ENCODE measurements around the gene PPP1R36. TPM values are rescaled to one million over a fixed set of nuclear protein-coding genes. Genes with fewer than 3 reads are reported as not detected.
"Not testable (repeated sequence)": the region's sequence is repeated elsewhere in the genome, so short reads cannot be mapped to it uniquely, and the experiment has no call there.

PPP1R36 gene
- polyA plus RNA-seq, 2 donors: 0.26 to 0.71 TPM

DNA sequence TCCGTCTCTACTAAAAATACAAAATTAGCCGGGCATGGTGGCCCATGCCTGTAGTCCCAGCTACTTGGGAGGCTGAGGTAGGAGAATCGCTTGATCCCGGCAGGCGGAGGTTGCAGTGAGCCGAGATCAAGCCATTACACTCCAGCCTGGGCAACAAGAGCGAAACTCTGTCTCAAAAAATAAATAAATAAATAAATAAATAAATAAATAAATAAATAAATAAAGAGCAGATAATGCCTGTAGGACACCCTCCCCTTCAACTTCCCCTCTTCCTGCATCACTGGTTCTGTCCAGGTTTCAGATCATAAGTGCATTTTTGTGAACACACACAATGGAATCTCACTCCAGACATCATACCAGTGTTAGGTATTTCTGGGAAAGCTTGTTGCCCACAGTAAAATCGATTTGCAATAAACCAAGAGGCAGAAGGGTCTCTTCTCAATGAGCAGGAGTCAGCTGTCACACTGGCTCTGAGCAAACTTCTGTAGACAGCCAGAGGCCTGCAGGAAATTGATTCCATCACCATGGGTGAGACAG, 68.2 kb downstream of the PPP1R36 start:
- not testable (repeated sequence) for H3K27me3 ChIP-seq (ENCODE audit: control insufficient read depth in 1 of 2, insufficient read depth in 2 of 2, low read length in 2 of 2); H3K9me3 ChIP-seq (ENCODE audit: control insufficient read depth in 2 of 2, insufficient read depth in 1 of 2, low read depth in 1 of 2, low read length in 1 of 2); H3K27ac ChIP-seq (ENCODE audit: low read depth in 2 of 2, low read length in 1 of 2); H3K4me1 ChIP-seq (ENCODE audit: control insufficient read depth in 2 of 2, insufficient read depth in 2 of 2, low read length in 1 of 2); H3K4me3 ChIP-seq (ENCODE audit: low read depth in 1 of 2, low read length in 2 of 2); H3K36me3 ChIP-seq (ENCODE audit: control insufficient read depth in 2 of 2, insufficient read depth in 2 of 2, low read length in 1 of 2)
- WGBS, 2 donors: 91 to 94% methylated on average over 8 of the region's 8 CpGs

DNA sequence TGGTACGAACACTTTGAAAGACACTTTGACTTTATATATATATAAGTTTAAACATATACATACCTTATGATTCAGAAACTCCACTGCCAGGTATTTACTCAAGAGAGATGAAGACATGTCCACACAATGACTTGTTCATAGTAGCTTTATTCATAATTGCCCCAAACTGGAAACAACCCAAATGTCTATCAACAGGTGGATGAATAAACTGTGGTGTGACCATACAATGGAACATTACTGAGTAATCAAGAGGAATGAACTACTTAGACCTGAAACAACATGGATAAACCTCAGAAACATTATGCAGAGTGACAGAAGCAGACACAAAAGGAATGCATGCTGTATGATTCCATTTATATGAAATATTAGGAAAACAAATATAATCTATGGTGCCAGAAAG, 71.1 kb downstream of the PPP1R36 start:
- Histone ChIP-seq H3K4me3 (ENCODE audit: low read depth in 1 of 2, low read length in 2 of 2) (no peak overlapping the region), H3K27ac (ENCODE audit: low read depth in 2 of 2, low read length in 1 of 2) (peak overlapping the region in 1 of 2 donors; percentile 23), H3K9me3 (ENCODE audit: control insufficient read depth in 2 of 2, insufficient read depth in 1 of 2, low read depth in 1 of 2, low read length in 1 of 2) (no peaks in the 10 kb centered on the region), H3K36me3 (ENCODE audit: control insufficient read depth in 2 of 2, insufficient read depth in 2 of 2, low read length in 1 of 2) (no peaks in the 10 kb centered on the region), H3K4me1 (ENCODE audit: control insufficient read depth in 2 of 2, insufficient read depth in 2 of 2, low read length in 1 of 2) (peaks cover 0 to 9% of the 10 kb centered on the region in 2 donors), H3K27me3 (ENCODE audit: control insufficient read depth in 1 of 2, insufficient read depth in 2 of 2, low read length in 2 of 2) (no peaks in the 10 kb centered on the region)
- 53 to 70% methylated on average over 1 of the region's 1 CpG for WGBS, 2 donors

DNA sequence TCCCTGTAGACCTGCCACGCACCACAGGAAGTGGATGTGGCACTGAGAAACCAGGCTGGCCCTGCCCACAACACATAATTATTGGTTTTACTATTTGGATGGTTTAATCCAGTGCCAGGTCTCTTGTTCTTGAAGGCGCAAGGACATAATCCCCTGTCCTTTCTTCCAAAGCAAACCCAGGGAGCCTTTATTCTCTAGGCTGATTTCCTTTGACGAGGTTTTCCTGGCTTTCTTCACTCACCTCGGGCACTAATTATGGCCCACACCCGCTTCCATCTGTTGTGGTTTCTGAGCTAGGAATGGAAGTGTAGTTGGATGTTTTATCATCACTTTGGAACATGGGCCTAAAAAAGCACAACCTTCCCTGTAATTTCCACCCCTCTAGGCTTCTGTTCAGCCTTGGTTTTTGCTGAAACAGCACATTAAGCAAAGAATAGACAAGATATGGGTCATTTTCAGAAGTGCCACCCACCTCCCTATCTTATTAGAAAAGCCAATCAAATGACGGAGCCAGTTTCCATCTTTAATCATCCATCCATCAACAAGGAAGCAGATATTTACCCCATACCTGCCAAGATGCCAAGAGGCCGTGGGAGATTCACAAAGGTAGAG, 73.9 kb downstream of the PPP1R36 start:
- Histone ChIP-seq H3K4me1 (ENCODE audit: control insufficient read depth in 2 of 2, insufficient read depth in 2 of 2, low read length in 1 of 2) (peaks cover 0 to 12% of the 10 kb centered on the region in 2 donors), H3K4me3 (ENCODE audit: low read depth in 1 of 2, low read length in 2 of 2) (no peak overlapping the region), H3K27ac (ENCODE audit: low read depth in 2 of 2, low read length in 1 of 2) (peak overlapping the region in 1 of 2 donors; percentile 26), H3K36me3 (ENCODE audit: control insufficient read depth in 2 of 2, insufficient read depth in 2 of 2, low read length in 1 of 2) (no peaks in the 10 kb centered on the region), H3K9me3 (ENCODE audit: control insufficient read depth in 2 of 2, insufficient read depth in 1 of 2, low read depth in 1 of 2, low read length in 1 of 2) (no peaks in the 10 kb centered on the region), H3K27me3 (ENCODE audit: control insufficient read depth in 1 of 2, insufficient read depth in 2 of 2, low read length in 2 of 2) (no peaks in the 10 kb centered on the region)
- 48 to 67% methylated on average over 7 of the region's 7 CpGs for WGBS, 2 donors

DNA sequence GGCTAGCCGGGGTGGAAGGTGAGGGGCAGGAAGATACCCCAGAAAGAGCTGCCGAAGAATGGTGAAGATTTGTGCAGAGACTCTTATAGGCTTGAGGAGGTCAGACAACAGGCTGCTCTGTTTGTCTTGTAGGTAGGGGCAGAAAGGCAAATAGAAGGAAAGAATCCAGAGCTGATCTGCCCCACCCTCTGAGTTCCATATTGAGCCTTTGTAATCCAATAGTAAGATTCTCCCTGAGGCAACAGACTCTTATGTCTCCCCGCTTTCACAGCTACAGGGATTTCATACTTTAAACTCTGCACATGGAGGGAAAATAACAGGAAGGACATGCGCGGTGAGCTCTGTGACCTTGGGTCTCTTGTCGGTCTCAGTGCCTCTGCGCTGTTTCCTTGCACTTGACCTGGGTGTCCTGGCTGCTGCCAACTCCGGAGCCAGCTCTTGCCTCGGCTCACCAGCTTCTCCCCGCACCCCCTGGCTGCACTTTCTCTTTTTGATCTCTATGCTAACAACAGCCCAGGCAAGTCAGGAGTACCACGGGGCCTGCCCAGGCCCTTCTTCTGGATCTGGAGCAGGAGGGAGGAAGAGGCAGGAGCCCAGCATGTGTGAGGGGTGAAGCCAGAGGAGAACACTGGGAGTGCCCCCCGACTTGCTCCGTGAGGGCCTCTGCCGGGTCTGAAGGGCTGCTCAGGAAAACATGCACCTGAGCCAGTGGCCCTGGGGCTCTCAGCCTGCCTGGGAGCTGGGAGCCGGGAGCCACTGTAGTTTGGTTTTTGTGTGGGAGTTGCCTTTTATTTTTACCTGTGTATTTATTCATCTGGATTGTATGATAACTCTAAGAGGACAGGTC, 75.8 kb downstream of the PPP1R36 start:
- Histone ChIP-seq H3K9me3 (ENCODE audit: control insufficient read depth in 2 of 2, insufficient read depth in 1 of 2, low read depth in 1 of 2, low read length in 1 of 2) (no peaks in the 10 kb centered on the region), H3K27ac (ENCODE audit: low read depth in 2 of 2, low read length in 1 of 2) (peak overlapping the region; percentile 67 to 74), H3K4me3 (ENCODE audit: low read depth in 1 of 2, low read length in 2 of 2) (no peak overlapping the region), H3K36me3 (ENCODE audit: control insufficient read depth in 2 of 2, insufficient read depth in 2 of 2, low read length in 1 of 2) (no peaks in the 10 kb centered on the region), H3K27me3 (ENCODE audit: control insufficient read depth in 1 of 2, insufficient read depth in 2 of 2, low read length in 2 of 2) (no peaks in the 10 kb centered on the region), H3K4me1 (ENCODE audit: control insufficient read depth in 2 of 2, insufficient read depth in 2 of 2, low read length in 1 of 2) (peaks cover 0 to 9% of the 10 kb centered on the region in 2 donors)
- 41 to 43% methylated on average over 15 of the region's 15 CpGs for WGBS, 2 donors

DNA sequence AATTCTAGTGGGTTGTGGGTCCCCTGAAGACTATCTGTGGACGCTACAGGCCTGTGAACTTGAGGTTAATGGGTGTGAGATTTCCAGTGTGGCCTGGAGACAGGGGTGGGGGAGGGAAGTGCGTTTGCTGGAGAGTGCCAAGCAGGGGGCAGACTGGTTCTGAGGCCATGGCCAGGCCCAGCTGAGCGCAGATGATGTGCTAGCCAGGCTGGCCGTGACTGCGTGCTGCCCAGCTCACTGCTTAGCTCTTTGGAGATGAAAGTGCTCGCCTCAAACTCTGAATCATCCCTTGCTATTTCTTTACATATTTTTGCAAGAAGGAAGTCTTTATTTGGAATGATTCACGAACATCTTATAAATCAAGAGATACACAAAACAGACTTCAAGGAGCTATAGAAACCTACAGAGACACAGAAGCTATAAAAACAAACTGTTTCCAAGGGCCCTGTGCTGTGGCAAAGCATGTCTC, 79.2 kb downstream of the PPP1R36 start:
- no peaks in the 10 kb centered on the region for H3K36me3 ChIP-seq (ENCODE audit: control insufficient read depth in 2 of 2, insufficient read depth in 2 of 2, low read length in 1 of 2)
- H3K27me3 ChIP-seq (ENCODE audit: control insufficient read depth in 1 of 2, insufficient read depth in 2 of 2, low read length in 2 of 2): no peaks in the 10 kb centered on the region
- H3K4me3 ChIP-seq (ENCODE audit: low read depth in 1 of 2, low read length in 2 of 2): no peak overlapping the region
- H3K27ac ChIP-seq (ENCODE audit: low read depth in 2 of 2, low read length in 1 of 2): peak overlapping the region in 1 of 2 donors; percentile 40
- 41 to 53% methylated on average over 7 of the region's 7 CpGs for WGBS, 2 donors
- H3K4me1 ChIP-seq (ENCODE audit: control insufficient read depth in 2 of 2, insufficient read depth in 2 of 2, low read length in 1 of 2): peaks cover 0 to 9% of the 10 kb centered on the region in 2 donors
- no peaks in the 10 kb centered on the region for H3K9me3 ChIP-seq (ENCODE audit: control insufficient read depth in 2 of 2, insufficient read depth in 1 of 2, low read depth in 1 of 2, low read length in 1 of 2)

DNA sequence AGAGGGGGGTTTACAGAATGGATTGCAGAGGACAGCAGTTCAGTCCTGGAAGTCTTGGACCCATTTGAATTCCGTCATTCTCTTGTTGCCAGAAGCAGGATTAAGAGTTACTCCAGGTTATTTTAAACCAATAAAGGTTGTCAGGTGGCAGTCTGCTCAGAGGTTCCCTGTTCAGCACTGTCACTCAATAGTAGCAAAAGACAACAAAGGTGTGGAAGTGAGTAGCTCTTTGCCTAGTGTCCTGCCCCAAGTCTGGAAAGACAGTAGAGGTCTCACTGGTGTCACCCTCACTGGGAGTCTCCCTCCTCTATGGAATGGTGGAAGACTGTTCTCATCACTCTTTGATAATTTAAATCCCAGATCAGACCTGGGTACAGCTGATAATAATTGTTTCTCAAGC, 81.0 kb downstream of the PPP1R36 start:
- H3K4me1 ChIP-seq (ENCODE audit: control insufficient read depth in 2 of 2, insufficient read depth in 2 of 2, low read length in 1 of 2): peaks cover 0 to 6% of the 10 kb centered on the region in 2 donors
- no peak overlapping the region for H3K4me3 ChIP-seq (ENCODE audit: low read depth in 1 of 2, low read length in 2 of 2)
- H3K27me3 ChIP-seq (ENCODE audit: control insufficient read depth in 1 of 2, insufficient read depth in 2 of 2, low read length in 2 of 2): no peaks in the 10 kb centered on the region
- no peak overlapping the region for H3K27ac ChIP-seq (ENCODE audit: low read depth in 2 of 2, low read length in 1 of 2)
- H3K9me3 ChIP-seq (ENCODE audit: control insufficient read depth in 2 of 2, insufficient read depth in 1 of 2, low read depth in 1 of 2, low read length in 1 of 2): no peaks in the 10 kb centered on the region
- H3K36me3 ChIP-seq (ENCODE audit: control insufficient read depth in 2 of 2, insufficient read depth in 2 of 2, low read length in 1 of 2): no peaks in the 10 kb centered on the region
- WGBS, 2 donors: 74 to 85% methylated on average over 1 of the region's 1 CpG

DNA sequence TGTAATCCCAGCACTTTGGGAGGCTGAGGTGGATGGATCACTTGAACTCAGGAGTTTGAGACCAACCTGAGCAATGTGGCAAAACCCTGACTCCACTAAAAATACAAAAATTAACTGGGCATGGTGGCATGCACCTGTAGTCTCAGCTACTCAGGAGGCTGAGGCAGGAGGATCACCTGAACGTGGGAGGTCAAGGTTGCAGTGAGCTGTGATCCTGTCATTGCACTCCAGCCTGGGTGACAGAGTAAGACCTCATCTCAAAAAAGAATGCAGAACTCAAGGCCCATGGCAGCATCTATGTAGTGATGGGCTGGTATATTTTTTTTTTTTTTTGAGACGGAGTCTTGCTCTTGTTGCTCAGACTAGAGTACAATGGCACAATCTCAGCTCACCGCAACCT, 81.5 kb downstream of the PPP1R36 start:
- not testable (repeated sequence) for H3K27ac ChIP-seq (ENCODE audit: low read depth in 2 of 2, low read length in 1 of 2); H3K9me3 ChIP-seq (ENCODE audit: control insufficient read depth in 2 of 2, insufficient read depth in 1 of 2, low read depth in 1 of 2, low read length in 1 of 2); H3K27me3 ChIP-seq (ENCODE audit: control insufficient read depth in 1 of 2, insufficient read depth in 2 of 2, low read length in 2 of 2); H3K36me3 ChIP-seq (ENCODE audit: control insufficient read depth in 2 of 2, insufficient read depth in 2 of 2, low read length in 1 of 2); H3K4me1 ChIP-seq (ENCODE audit: control insufficient read depth in 2 of 2, insufficient read depth in 2 of 2, low read length in 1 of 2); H3K4me3 ChIP-seq (ENCODE audit: low read depth in 1 of 2, low read length in 2 of 2)
- WGBS, 2 donors: 94 to 98% methylated on average over 3 of the region's 3 CpGs

DNA sequence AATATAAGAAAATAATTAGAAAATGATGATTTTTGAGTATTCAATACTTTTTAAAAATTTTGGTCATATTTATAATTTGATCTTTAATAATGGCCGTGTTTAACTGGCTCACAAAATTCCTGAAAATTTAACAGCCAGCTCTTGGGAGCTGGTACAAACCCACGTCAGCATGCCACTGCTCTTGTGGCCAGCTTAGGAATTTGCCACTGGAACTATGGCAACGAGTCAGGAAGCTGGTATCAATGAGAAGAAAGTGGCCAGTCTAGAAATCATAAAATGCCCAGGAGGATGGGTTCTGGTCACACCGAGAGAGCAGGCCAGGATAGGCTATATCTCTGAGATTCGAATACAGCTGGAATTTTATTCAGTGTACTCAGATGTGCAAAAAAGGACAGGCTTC, 82.3 kb downstream of the PPP1R36 start:
- H3K36me3 ChIP-seq (ENCODE audit: control insufficient read depth in 2 of 2, insufficient read depth in 2 of 2, low read length in 1 of 2): no peaks in the 10 kb centered on the region
- H3K27ac ChIP-seq (ENCODE audit: low read depth in 2 of 2, low read length in 1 of 2): no peak overlapping the region
- H3K4me3 ChIP-seq (ENCODE audit: low read depth in 1 of 2, low read length in 2 of 2): no peak overlapping the region
- no peaks in the 10 kb centered on the region for H3K27me3 ChIP-seq (ENCODE audit: control insufficient read depth in 1 of 2, insufficient read depth in 2 of 2, low read length in 2 of 2)
- 76 to 80% methylated on average over 5 of the region's 5 CpGs for WGBS, 2 donors
- peaks cover 0 to 4% of the 10 kb centered on the region in 2 donors for H3K4me1 ChIP-seq (ENCODE audit: control insufficient read depth in 2 of 2, insufficient read depth in 2 of 2, low read length in 1 of 2)
- no peaks in the 10 kb centered on the region for H3K9me3 ChIP-seq (ENCODE audit: control insufficient read depth in 2 of 2, insufficient read depth in 1 of 2, low read depth in 1 of 2, low read length in 1 of 2)

DNA sequence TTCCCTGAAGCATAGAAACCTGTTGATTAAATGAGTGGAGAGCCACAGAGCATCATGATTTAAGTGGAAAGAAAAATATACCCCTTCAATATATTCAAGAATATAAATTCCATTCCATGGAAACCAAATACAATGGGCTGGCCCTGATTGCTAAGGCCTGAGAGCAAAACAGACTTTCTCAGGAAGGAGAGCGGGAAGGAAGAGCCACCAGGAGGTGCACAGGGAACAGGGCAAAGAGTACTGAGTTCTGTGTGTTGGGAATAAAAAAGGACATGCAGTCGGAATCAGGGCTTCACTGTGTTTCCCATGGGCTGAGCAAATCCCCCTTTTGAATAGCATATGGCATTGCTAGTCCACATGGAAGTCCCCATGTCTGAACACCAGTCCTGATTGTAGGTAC, 84.8 kb downstream of the PPP1R36 start:
- WGBS, 2 donors: 79 to 83% methylated on average over 2 of the region's 2 CpGs
- no peak overlapping the region for H3K27ac ChIP-seq (ENCODE audit: low read depth in 2 of 2, low read length in 1 of 2)
- no peaks in the 10 kb centered on the region for H3K9me3 ChIP-seq (ENCODE audit: control insufficient read depth in 2 of 2, insufficient read depth in 1 of 2, low read depth in 1 of 2, low read length in 1 of 2)

More for the DNA sequence above, 84.8 kb downstream of the PPP1R36 start:
- H3K4me3 ChIP-seq (ENCODE audit: low read depth in 1 of 2, low read length in 2 of 2): no peak overlapping the region
- no peaks in the 10 kb centered on the region for H3K36me3 ChIP-seq (ENCODE audit: control insufficient read depth in 2 of 2, insufficient read depth in 2 of 2, low read length in 1 of 2)
- H3K27me3 ChIP-seq (ENCODE audit: control insufficient read depth in 1 of 2, insufficient read depth in 2 of 2, low read length in 2 of 2): no peaks in the 10 kb centered on the region
- no peaks in the 10 kb centered on the region for H3K4me1 ChIP-seq (ENCODE audit: control insufficient read depth in 2 of 2, insufficient read depth in 2 of 2, low read length in 1 of 2)

Measured in esophagus (tissue), 2 donors.